MM.1S (cell line): Measurements from ENCODE around the gene SLC24A3.

ENCODE experiments used
- DNase-seq: peaks from one replicate; pipeline ENCODE4 v3.0.0-alpha.2; 2015
- H2AFZ ChIP-seq: fragments of 300-600 bp; sonication (generic); 2 replicates; pipeline ENCODE4 v1.6.0; 2016; ENCODE audit warnings: antibody characterized with exemption, low read length
- H3F3A ChIP-seq: fragments of 300-600 bp; sonication (generic); 2 replicates; pipeline ENCODE4 v1.6.1; 2016; ENCODE audit warnings: mild to moderate bottlenecking, antibody characterized with exemption, low read length, moderate library complexity, mixed read lengths; ENCODE audit not compliant: insufficient read depth
- H3K27ac ChIP-seq: fragments of 300-600 bp; sonication (generic); 2 replicates; pipeline ENCODE4 v1.5.1; 2016; ENCODE audit warnings: mild to moderate bottlenecking, low read length
- H3K27me3 ChIP-seq: fragments of 300-600 bp; sonication (generic); replicated peaks from 2 replicates; pipeline ENCODE4 v1.6.0; 2016; ENCODE audit warnings: low read length; ENCODE audit not compliant: insufficient read depth
- H3K36me3 ChIP-seq: fragments of 300-600 bp; sonication (generic); replicated peaks from 2 replicates; pipeline ENCODE4 v1.6.1; 2016; ENCODE audit warnings: mild to moderate bottlenecking, low read length, mixed read lengths; ENCODE audit not compliant: insufficient read depth
- H3K4me1 ChIP-seq: fragments of 300-600 bp; sonication (generic); 2 replicates; pipeline ENCODE4 v1.6.1; 2016; ENCODE audit warnings: low read length, mixed read lengths
- H3K4me2 ChIP-seq: fragments of 300-600 bp; sonication (generic); 2 replicates; pipeline ENCODE4 v1.6.0; 2016; ENCODE audit warnings: low read depth, low read length
- H3K4me3 ChIP-seq: fragments of 300-600 bp; sonication (generic); 2 replicates; pipeline ENCODE4 v1.5.1; 2016; ENCODE audit warnings: low read length, mixed read lengths
- H3K79me2 ChIP-seq: fragments of 300-600 bp; sonication (generic); 2 replicates; pipeline ENCODE4 v1.6.1; 2016; ENCODE audit warnings: mixed run types, low read length, mixed read lengths
- H3K9ac ChIP-seq: fragments of 300-600 bp; sonication (generic); 2 replicates; pipeline ENCODE4 v1.6.1; 2016; ENCODE audit warnings: low read length, mixed read lengths
- H3K9me2 ChIP-seq: fragments of 300-600 bp; sonication (generic); replicated peaks from 2 replicates; pipeline ENCODE4 v1.6.1; 2016; ENCODE audit warnings: mild to moderate bottlenecking, low read length, mixed read lengths; ENCODE audit not compliant: insufficient read depth
- H3K9me3 ChIP-seq: fragments of 300-600 bp; sonication (generic); replicated peaks from 2 replicates; pipeline ENCODE4 v1.6.1; 2016; ENCODE audit warnings: mild to moderate bottlenecking, low read length, mixed read lengths; ENCODE audit not compliant: insufficient read depth
- H4K20me1 ChIP-seq: fragments of 300-600 bp; sonication (generic); 2 replicates; pipeline ENCODE4 v1.6.1; 2016; ENCODE audit warnings: mild to moderate bottlenecking, low read length, moderate library complexity, mixed read lengths; ENCODE audit not compliant: insufficient read depth
- EZH2 ChIP-seq: fragments of 300-600 bp; sonication (generic); optimal IDR thresholded peaks from 2 replicates; pipeline ENCODE3; 2017; ENCODE audit warnings: low read depth, mild to moderate bottlenecking, antibody characterized with exemption, low read length, mixed read lengths
- EZH2phosphoT487 ChIP-seq: fragments of 300-600 bp; sonication (generic); IDR thresholded peaks from 2 replicates; pipeline ENCODE4 v1.6.1; 2018; ENCODE audit warnings: antibody characterized with exemption, low read length
- TF ChIP-seq, protein P1 (sequence below): fragments of 300-600 bp; sonication (generic); IDR thresholded peaks from 2 replicates; pipeline ENCODE4 v1.5.1; 2016; ENCODE audit warnings: antibody characterized with exemption, low read length, mixed read lengths

Gene SLC24A3

GRCh38 chr20:19492687-19493336 is 280.4 kb downstream of the SLC24A3 start:
- Histone ChIP-seq H3K27me3 (no peaks in the 10 kb centered on the region), H3F3A (no peaks in the 10 kb centered on the region), H3K27ac (no peak overlapping the region), H3K4me1 (no peaks in the 10 kb centered on the region), H3K9me2 (no peaks in the 10 kb centered on the region), H3K4me2 (no peak overlapping the region), H2AFZ (no peak overlapping the region), H3K4me3 (no peak overlapping the region), H3K79me2 (no peaks in the 10 kb centered on the region), H4K20me1 (no peaks in the 10 kb centered on the region), H3K36me3 (no peaks in the 10 kb centered on the region), H3K9ac (no peak overlapping the region), H3K9me3 (no peaks in the 10 kb centered on the region)
- DNase-seq = no peak
- TF ChIP-seq, protein P1, sequence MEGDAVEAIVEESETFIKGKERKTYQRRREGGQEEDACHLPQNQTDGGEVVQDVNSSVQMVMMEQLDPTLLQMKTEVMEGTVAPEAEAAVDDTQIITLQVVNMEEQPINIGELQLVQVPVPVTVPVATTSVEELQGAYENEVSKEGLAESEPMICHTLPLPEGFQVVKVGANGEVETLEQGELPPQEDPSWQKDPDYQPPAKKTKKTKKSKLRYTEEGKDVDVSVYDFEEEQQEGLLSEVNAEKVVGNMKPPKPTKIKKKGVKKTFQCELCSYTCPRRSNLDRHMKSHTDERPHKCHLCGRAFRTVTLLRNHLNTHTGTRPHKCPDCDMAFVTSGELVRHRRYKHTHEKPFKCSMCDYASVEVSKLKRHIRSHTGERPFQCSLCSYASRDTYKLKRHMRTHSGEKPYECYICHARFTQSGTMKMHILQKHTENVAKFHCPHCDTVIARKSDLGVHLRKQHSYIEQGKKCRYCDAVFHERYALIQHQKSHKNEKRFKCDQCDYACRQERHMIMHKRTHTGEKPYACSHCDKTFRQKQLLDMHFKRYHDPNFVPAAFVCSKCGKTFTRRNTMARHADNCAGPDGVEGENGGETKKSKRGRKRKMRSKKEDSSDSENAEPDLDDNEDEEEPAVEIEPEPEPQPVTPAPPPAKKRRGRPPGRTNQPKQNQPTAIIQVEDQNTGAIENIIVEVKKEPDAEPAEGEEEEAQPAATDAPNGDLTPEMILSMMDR = no peak
- no peak for TF ChIP-seq EZH2phosphoT487
- no peak for TF ChIP-seq EZH2

DNA sequence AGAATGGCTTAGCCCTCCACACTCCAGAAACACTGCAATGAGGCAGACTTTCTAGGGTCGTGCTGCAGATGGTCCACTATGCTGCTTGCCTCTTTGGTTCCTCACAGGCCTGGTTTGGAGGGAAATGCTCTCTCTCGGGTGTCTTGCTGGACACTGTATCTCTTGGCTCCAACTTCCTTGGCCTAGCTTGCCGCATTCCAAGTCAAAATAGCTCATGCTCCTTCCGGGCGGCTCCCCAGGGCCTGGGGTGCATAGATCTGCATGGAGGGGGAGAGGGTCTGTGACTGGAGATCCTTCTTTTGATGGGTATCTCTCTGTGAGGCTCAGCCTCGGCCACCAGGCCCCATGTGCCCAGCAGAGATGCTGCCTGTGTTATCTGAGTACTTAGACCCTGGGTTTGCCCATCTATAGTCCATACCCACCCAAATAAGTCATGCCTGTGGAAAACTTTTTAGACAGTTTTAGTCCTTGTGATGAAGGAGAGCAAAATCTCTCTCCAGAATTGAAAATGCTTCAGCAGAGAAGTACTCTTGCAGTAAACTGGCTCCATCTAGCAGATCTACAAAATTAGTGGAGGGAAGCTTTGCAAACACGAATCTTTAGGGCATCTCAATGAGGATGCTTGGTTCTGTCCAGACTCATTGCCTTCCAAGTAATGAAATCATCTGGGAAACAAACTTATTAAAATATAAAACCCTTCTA is 281.5 kb downstream of the SLC24A3 start:
- Histone ChIP-seq H3K4me1 (no peaks in the 10 kb centered on the region), H3K27me3 (no peaks in the 10 kb centered on the region), H3K9me3 (no peaks in the 10 kb centered on the region), H3K4me2 (no peak overlapping the region), H4K20me1 (no peaks in the 10 kb centered on the region), H3K79me2 (no peaks in the 10 kb centered on the region), H2AFZ (no peak overlapping the region), H3K27ac (no peak overlapping the region), H3K9ac (no peak overlapping the region), H3K4me3 (no peak overlapping the region), H3K9me2 (no peaks in the 10 kb centered on the region), H3K36me3 (no peaks in the 10 kb centered on the region), H3F3A (no peaks in the 10 kb centered on the region)
- no peak for DNase-seq
- TF ChIP-seq EZH2phosphoT487 (no peak), EZH2 (no peak)
- TF ChIP-seq, protein P1 = no peak

DNA sequence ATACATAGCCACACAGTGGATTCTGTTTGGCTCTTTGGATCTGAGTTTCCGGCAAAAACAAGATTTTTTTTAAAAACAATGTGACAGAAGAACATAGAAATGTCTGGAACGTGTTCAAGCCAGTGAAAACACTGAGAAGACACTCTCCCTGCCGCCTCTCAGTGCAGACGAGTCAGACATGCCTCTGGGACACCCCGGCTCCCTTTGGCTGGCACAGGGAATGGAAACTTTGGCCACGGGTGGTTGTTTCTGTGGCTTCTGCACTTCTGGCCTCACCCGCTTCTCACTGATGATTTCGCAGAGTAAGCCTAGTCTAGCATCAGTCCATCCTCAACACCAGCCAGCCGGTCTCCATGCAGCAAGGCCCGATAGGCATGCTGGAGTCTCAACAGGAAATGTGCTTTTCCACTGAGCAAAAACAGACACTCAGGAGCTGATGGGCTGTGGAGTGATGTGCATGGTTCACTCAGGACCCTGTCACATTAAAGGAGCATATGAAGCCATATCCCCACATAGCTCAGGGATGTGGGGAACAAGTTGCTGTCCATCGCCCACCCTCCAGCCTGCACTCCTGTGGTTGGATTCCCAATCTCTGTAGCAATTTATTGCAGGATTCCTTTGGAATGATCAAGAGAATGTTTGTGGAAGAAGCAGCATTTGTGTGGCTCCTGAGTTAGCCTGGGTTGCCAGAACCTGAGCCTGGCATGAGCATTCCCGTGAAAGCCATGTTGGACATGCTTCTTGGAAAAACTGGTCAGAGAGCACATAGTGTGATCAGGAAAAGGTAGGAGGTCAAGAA is 283.7 kb downstream of the SLC24A3 start:
- Histone ChIP-seq H2AFZ (no peak overlapping the region), H3K27ac (no peak overlapping the region), H3F3A (no peaks in the 10 kb centered on the region), H4K20me1 (no peaks in the 10 kb centered on the region), H3K4me3 (no peak overlapping the region), H3K4me2 (no peak overlapping the region), H3K27me3 (no peaks in the 10 kb centered on the region), H3K36me3 (no peaks in the 10 kb centered on the region), H3K9me2 (no peaks in the 10 kb centered on the region), H3K79me2 (no peaks in the 10 kb centered on the region), H3K9ac (no peak overlapping the region), H3K9me3 (no peaks in the 10 kb centered on the region), H3K4me1 (no peaks in the 10 kb centered on the region)
- DNase-seq = no peak
- TF ChIP-seq, protein P1 = no peak
